Kidney glomerular epithelial cell (primary cell): ENCODE data around the gene PDE6A.

Experiments
- DNase-seq: peaks from one replicate; lab custom pipeline; 2025; lab: John Stamatoyannopoulos, UW

PDE6A gene

DNA sequence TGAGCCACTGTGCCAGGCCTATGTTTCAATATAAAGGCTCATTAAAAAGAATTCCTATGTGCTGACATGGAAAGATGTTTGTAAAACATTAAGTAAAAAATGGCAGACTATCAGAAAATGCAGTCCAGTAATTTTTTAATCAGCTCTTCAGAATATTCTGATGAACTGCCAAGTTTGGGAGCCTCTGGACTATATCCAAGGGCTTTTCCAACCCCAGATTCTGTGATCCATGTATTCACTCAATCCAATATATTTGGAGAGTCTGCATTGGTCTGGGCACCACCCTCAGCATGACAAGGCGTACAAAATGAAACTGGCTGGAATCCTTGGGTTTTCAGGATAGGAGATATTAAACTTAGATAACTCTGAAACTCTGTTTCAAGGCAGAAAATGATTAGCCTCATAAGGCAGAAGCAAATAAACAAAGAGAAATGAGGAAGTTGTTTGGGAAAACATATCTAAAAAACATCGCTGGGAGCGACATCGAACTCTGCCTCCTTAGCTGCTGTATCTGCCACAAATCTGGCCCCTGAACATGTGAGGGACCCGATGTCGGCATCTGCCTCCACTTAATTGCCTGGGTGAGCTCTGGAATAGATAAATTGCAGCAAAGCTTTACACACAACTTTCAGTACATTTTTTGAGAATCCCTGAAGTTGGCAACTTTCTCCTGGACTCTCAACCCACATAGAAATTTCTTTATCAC lies 14.4 kb downstream of the PDE6A start:
- no peak for DNase-seq

DNA sequence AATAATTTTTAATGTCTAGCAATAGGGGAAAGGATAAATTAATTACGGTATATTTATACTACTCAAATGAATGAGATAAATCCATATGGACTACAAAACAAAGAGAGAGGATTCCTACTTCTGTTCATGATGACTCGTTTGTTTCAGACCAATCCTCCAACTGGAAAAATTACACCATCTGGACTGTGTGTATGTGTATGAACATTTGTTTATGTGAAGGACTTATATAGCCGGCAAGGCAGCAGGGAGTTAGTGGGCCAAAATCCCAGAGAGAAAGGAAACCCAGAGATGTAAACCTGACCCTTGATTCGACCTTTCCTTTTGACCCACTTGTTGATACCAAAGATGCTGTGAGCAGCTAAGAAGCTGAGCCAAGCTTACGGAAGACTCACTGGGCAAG lies 20.1 kb downstream of the PDE6A start:
- DNase-seq: no peak

DNA sequence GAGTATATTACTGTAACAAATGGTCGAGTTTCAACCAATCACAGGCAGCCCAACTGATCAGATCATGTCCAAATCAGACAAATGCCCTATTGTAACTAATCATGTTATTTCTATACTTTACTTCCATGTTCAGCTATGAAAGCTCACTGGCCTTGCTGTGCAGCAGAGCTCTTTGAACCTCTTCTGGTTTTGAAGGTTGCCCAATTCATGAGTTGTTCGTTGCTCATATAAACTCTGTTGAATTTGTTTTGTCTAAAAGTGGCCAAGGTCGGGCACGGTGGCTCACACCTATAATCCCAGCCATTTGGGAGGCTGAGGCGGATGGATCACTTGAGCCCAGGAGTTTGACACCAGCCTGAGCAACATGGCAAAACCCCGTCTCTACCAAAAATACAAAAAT lies 21.6 kb downstream of the PDE6A start:
- no peak for DNase-seq

DNA sequence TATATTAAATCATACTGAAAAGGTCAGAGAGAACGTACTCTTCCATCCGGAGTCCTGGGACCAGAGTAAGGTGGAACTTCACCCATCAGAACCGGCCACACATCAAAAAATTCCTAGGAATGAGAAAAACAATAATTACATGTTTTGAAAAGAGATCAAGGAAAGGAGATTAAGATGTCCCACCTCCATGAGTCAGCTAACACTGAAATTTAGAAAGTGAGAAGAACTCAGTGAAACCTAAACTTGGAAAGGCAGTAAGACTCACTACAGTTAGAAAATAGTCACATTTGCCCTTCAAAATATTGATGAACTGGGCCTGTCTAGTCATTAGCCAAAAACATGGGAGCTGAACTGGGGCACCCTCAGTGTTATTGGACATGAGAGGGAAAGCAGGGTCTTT lies 23.0 kb downstream of the PDE6A start:
- DNase-seq: no peak

DNA sequence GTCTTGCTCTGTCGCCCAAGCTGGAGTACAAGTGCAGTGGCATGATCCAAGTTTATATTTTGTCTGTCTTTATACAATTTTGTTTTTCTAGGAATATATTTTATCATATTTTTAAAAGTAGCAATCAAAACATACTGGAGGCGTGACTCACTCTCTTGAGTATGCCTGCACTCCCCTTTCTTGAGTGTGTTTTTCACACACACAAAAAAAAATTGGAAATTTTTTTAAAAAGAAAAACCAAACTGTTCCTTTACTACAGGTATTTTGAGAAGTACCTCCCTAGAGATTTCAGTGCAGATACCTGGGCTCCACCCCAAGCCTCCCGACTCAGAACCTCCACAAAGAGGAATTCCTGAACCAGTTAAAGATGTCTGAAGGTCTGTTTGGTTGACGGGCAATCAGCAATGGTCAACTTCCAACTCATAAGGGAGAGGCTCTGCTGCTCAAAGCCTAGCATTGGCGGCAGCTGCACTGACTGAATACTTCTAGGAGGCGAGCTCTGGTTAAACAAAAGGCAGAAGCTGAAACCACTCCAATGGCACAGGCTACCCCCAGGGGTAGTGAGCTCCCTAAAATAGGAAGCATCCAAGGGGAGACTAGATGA lies 27.4 kb downstream of the PDE6A start:
- DNase-seq: peak; percentile 8

DNA sequence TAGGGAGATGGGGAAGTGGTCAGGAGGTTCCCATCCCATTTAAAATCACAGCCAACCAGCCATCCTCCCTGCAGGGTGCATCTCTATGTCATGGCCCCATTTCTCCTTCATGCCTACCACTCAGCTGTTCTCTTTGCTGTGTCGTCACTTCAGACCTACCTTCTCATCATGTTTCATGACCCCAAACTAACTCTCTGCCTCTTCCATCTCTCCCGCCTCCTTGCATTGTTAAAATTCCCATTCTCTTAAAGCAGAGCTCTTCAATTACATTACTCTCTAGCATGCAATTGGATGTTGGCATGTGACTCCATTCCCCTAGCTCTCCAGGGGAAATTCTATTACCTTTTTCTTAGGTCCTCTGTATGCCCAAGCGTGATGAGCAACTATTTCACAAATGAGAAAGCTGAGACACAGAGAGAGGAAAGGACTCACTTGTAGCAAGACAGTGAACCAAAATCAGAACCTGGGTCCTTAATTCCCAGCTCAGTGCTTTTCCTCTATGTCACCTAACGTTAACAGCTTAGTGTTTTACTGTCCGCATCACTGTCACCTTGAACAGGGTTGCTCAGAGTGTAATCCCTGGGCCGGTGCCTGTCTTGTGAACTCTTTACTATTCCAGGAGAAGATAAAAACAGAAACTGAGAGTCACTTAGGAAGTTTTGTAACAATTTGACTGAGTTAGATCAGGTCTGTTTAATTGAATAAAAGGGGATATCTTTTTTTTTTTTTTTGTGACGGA lies 28.1 kb downstream of the PDE6A start:
- DNase-seq: no peak

DNA sequence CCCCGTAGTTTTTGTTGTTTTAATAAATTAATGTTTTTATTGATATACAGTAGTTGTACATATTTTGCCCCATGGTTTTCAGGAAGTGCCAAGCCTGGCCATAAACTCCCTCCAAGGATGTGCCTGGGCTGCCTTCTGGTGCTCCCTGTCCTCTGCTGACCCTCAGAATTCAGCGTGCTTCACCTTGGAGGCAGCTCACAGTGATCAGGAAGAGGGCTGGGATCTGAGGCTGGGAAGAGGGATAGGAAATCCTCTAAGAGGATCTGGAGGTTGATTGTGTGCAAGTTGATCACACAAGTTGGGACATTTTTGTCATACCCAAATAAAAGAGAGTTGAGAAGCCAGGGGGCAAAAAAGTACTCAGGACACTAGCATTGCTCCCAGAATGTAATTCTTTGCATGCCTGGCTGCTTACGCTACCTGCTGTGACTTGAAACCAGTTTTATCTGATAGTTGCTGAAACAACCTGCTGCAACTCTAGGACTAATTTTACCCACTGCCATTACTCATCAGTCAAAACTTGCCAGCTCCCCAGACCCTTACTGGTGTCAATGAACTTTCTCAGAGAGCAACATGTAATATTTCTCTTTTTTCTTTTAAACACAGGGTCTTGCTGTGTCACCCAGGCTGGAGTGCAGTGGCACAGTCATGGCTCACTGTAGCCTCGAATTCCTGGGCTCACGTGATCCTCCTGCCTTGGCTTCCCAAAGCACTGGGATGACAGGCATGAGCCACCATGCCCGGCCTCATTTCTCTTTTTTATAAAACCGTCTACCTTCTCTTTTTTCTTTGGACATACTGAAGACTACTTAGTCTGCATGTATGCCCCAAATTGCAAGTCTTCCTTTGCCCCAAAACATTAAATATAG lies 29.0 kb downstream of the PDE6A start:
- DNase-seq: peak; percentile 13

DNA sequence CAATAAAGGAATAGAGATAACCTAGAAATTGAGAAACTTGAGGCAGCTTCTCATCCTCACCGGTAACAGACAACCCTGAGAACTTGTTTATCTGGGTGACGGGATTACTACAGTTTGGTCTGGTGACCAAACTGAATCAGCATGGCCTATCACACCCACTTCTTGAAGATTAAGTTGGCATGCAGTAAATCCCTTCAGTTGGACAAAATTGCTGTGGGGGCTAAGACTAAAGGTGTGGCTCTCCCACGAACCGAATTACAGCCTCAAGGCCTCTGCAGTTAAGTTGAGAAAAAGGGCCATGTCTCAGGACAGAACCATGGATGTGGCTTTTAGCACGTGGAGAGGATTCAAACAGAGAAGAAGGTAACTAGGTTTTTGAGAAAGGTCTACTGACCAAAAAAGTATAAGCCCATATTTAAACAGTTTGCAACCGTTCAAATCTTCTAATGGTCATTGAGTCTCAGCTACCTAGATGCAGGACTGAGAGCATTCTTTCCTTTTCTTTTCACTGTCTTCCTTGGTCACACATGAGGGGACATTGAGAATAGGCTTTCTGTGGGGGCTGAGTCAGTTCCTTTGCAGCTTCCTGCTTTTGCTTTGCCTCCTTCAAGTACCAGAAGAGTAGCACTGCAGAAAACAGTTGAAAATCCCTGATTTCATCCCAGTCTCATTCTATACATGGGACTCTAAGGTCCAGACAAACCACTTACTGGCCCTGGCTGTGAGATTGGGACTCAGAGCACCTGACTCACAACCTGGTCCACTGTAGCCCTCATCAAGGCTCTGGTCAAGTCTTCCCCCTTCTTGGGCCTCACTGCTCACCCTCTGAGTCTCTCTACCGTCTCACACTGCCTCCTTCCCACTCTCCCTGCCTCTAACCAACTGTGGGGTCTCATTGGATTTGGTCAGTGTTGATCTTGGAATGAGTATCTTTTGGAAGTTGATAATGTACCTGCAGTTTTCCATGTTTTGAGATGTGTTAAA lies 30.9 kb downstream of the PDE6A start:
- DNase-seq: peak; percentile 87

DNA sequence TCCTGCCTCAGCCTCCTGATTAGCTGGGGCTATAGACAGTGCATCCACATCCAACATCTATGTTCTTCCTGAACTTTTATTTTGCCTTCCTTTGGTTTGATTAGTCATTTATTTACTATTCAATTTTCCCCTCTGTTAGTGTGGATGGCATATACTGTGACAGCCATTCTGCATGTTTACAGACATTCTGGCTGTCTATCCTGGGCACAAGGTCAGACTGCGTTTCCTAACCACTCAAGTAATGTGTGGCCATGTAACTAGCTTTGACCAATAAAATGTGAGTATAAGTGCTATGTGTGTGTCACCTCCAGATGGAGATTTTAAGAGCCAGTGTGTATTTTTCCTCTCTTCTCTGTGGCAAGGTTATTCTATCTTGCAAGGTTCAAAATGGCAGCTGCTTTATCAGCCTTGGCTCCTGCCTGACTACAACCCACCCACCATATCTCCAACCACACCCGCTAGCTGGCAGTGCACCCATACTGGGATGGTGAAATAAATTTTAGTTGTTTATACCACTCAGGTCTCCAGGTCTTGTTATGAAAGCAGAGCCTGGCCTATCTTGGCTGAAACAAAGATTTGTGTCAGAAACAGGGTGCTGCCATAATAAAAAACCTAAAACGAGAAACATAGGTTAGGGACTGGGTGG lies 32.2 kb downstream of the PDE6A start:
- DNase-seq: no peak

DNA sequence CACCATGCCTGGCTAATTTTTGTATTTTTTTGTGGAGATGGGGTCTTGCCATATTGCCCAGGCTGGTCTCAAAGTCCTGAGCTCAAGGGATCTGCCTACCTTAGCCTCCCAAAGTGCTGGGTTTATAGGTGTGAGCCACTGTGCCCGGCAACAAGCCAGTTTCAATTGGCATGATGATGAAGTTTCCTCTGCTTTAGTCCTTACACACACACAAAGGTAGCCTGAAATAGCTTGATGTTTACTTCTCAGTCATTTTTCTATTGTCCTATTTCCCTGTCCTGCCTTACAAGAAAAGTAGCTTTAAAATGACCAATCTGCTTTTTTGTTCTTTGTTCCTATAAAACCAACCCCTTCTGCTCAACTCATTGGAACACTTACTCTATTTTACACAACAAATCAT lies 33.6 kb downstream of the PDE6A start:
- no peak for DNase-seq

DNA sequence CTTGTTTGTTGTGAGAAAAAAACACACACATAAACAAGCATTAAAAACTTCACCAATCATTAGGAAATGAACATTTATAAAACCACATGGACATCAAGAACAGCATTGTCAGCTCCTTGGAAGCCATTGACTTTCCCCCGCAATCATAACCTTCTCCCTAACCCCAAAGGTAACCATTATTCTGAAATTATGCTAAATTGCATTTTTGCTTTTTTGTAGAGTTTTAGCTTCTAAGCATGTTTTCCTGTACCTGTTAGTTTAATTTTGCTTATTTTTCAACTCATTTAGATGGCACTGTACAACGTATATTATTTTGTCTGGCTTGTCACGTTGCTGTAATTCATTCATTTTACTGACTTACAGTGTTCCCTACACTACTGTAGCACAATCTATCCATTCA lies 36.8 kb downstream of the PDE6A start:
- no peak for DNase-seq

DNA sequence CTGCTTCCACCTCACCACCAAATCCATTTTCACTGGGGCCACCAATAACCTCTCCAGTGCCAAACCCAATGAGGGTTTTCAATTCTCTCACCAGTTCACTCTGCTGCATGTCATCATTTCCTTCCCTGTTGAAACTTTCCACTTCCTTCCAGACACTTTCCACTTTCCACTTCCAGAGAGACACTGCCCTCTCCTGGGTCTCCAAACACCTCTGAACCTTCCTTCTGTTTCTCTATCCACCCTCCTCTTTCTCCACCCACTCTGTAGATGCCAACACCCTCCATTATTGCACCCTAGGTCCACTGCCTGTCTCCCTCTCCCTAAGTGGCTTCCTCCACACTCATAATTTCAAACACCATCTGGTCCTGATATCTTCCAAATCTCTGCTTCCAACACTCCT lies 39.6 kb downstream of the PDE6A start:
- DNase-seq: no peak

DNA sequence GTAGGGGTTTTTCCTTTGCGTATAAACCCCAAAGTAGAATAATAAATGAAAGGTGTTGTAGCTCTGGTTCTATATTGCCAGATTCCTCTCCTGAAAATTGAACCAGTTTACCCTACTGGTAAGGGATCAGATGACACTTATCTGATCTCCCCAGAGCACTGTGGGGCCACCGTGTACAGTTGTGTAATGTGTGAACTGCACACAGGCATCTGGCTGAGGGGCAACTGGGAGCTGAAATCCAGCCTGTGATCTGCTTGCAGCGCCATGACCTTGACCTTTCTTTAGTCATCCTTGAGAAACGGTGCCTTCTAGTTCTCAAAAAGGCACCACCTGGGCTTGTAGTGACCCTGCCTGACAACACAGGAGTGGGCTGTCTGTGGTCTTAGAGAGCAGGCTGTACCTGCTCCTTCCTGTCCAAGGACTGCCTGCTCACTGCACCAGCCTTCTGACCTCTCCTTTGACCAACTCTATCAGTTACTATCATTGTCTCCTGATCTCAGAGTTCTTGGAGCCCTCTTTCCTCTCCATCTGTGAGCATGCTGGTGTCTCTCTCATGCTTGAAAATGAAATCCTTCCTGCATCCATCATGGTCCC lies 40.2 kb downstream of the PDE6A start:
- DNase-seq: no peak

DNA sequence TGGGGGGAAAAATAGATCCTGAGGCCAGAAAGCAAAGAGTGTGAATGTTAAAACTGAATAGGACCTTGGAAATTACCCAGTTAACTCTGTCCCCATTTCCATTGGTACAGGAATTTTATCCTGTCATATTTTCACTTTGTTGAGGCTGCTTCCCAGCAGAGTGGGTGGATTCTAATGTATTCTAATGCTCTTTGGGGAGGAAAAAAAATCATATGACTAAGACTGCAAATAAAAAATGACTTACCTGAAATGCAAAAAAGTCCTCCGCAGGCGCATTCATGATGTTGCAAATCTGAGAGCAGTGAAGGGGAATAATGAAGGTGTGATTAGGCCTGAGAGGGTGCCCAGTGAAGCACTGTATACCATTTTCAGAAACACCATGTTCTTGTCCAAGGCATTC lies 41.2 kb downstream of the PDE6A start:
- DNase-seq: no peak

DNA sequence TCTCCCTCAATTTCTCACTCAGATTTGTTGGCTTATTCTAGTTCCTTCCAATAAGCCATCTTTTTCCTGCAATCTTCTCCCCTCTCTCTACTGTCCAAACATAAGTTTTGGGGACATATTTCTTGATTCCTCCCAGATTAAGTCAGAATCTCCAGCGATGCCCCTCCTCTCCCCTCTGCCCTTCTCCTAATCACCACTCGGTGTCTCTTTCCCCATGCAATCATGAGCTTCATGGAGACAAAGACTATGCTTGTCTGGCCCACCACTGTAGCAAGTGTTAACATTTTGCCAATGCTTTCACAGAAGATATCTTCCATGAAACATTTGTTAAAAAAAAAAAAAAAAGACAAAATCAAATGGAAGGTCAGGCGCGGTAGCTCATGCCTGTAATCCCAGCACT lies 42.4 kb downstream of the PDE6A start:
- no peak for DNase-seq

DNA sequence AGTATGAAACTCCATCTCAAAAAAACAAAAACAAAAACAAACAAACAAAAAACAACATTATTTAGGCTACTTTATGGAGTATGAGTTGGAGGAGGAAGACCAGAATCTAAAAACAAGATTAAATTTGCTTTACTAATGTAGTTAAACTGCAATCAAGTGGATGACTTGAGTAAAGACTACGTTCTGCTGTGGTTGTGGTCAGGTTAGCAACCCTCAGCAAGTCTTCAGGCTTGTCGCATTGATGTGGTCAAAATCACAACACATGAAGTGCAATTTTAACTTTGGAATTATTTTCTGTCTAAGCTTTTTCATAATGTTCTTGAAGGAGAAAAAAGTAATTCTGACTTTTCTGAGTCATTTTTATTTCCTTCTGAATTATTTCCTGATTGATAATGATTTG lies 43.1 kb downstream of the PDE6A start:
- DNase-seq: no peak

DNA sequence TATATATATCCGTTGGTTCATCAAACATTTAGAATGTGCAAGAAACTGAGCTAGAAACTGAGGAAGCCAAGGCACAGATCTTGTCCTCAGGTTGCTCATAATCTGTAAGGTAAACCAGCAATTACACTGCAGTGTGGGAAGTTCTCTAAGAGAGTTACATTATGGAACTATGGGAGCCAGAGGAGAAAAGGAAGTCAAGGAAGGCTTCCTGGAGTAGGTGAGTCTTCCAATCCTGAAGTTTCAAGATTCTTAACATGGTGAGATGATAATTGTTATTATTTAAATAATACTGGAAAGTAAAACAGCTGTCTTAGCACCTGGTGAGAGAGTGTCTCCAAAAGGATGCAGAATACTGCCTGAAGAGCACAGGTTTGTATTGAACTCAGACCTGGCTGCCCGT lies 44.2 kb downstream of the PDE6A start:
- no peak for DNase-seq

DNA sequence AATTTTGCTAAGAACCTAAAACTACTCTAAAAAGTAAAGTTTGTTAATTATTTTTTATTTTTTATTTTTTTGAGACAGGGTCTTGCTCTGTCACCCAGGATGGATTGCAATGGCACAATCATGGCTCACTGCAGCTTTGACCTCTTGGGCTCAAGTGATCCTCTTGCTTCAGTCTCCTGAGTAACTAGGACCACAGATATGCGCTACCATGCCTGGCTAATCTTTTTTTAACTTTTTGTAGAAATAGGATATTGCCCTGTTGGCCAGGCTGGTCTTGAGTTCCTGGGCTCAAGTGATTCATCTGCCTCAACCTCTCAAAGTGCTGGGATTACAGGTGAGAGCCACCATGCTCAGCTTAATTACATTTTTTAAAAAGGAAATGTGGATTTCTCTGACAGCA lies 45.8 kb downstream of the PDE6A start:
- DNase-seq: no peak

DNA sequence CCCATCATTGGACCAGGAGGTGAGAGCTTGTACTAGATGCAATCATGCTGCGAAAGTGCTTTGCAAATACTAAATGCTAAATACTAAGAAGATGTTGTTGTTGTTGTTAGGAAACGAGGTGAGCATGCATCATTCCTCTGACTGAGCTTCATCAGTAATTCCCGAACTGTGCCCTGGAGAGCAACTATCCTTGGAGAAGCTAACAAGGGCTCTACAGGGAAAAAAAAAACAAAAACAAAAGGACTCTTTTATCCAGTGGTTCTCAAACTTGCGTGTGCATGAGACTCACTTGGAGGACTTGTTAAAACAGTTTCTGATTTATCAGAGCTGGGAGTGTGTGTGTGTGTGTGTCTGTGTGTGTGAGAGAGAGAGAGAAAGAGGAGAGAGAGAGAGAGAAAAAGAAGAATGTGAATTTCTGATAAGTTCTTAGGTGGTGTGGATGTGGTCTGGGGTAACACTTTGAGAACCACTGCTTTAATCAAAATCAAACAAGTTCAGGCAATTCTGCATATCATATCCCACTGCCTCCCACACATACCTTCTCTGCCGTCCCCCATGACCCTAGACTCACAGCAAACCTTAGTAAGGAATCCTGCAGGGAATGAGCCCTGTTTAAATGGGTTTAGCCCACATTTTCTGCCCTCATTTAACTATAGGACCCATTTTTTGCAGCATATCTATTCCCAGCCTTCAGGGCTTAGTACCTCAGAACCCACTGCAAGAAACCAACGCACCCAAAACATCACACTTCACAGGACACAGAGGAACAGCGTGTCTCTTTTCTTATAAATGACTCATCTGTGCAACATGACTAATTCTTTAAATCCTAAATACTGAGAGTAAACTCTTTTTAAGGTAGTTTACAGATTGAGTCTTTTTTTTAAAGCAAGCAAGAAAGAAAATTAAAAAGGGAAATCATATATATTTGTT lies 48.9 kb downstream of the PDE6A start:
- peak; percentile 8 for DNase-seq
